AG09309 (cell line): ENCODE measurements around the gene ZNF581.

ENCODE experiments used
- DNase-seq: peaks from one replicate; pipeline ENCODE4 v3.0.0-alpha.2; 2010; ENCODE audit warnings: low read depth
- H3K4me3 ChIP-seq: 2 replicates; pipeline ENCODE4 v1.5.1; 2011; ENCODE audit warnings: mild to moderate bottlenecking, low read depth, low read length, moderate library complexity; ENCODE audit not compliant: control insufficient read depth
- CTCF ChIP-seq: IDR thresholded peaks from 2 replicates; pipeline ENCODE4 v1.5.1; 2011; ENCODE audit warnings: mild to moderate bottlenecking, low read depth, low read length, inconsistent platforms; ENCODE audit not compliant: insufficient read depth, control insufficient read depth; ENCODE audit errors: missing control alignments

ZNF581 gene

DNA sequence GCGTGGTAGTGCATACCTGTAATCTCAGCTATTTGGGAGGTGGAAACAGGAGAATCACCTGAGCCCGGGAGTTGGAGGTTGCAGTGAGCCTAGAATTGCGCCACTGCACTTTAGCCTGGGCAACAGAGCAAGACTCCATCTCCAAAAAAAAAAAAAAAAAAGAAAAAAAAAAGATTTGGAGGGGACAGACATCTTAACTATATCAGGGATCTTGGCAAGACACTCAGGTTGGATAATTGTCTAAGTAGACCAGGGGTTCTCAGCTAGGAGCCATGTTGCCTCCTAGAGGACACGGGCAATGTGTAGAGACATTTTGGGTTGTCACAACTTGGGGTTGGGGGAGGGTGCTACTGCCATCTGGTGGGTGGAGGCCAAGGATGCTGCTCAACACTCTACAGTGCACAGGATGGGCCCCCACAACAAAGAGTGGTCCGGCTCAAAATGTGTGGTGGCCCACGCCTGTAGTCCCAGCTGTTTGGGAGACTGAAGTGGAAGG, 4.5 kb upstream of the ZNF581 start:
- no peak for DNase-seq
- TF ChIP-seq CTCF: peak; percentile 50
- no peak overlapping the region for H3K4me3 ChIP-seq

DNA sequence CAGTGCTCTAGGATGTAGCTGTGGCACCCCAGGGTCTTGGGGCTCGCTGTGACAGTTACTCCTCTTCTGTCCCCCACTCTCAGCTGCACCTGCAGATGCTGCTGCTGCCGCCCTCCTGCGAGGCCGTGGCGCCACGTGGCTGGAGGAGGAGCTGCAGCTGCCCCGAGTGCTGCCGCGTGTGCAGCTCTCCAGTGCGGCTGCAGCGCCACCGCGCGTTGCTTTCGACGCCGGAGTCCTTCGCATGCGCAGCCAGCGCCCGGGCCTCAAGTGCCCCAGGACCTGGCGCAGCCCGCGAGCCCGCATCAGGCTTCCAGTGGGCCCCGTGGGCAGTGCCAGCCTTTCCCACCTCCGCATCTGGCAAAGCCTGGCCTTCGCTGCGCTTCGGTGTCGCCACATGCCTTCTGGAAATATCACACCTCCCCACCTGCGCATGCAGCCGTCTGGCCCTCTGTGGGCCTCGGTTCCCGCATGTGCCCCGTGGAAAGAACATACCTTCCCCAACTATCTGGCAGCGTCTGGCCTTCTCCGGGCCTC, 3.3 kb upstream of the ZNF581 start:
- DNase-seq: no peak
- TF ChIP-seq CTCF: peak; percentile 57
- peak overlapping the region; percentile 73 for H3K4me3 ChIP-seq

DNA sequence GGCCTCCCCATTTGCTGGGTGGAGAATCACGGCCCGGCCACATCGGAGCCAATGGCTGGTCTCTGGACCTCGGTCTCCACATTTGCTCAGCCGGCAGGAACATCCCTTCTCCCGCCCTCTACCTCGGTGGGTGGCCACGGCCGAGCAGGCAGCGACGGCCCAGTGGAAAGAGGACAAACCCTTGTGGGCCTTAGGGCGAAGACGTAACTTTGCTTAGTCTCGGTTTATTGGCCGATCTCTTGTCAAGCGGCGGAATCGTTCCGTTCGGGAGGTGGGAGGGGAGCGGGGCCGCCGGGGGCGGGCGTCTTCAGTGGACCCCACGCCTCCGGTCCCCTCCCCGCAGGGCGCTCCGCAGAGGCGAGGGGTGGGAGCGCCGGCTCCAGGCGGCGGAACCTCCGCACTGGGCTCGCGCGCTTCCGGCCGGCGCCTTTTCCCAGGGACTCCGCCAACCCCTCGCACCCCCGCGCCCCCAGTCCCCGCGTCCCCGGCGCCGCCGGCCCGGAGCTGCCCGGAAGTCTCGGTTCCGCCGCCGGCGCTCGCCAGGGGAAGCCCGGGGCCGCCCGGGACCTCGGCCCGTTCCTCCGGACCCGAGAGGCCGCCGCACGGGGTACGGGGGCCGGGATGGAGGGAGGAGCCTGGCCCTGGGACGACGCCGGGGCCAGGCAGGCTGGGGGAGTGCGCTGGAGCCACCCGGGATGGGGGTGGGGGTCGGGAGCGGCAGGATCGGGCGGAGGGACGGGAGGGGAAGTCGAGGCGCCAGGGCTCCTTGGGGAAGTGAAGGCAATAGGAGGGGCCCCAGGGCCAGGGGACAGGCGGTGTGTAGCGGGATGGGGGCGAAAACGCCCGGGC, 2.6 kb upstream of the ZNF581 start, which contains the start of gene ZNF580:
TSS of gene ZNF580 (plus strand) at position 426 of the 849 bp plus-strand sequence. CDS start 1,507 bp downstream, outside the sequence.
- peak within 1 kb of the TSS; percentile 73 for H3K4me3 ChIP-seq
- no peak for TF ChIP-seq CTCF
- no peak for DNase-seq

GRCh38 chr19:55641426-55642152, 1.9 kb upstream of the ZNF581 start:
- TF ChIP-seq CTCF: no peak
- H3K4me3 ChIP-seq: peak overlapping the region; percentile 73
- no peak for DNase-seq

DNA sequence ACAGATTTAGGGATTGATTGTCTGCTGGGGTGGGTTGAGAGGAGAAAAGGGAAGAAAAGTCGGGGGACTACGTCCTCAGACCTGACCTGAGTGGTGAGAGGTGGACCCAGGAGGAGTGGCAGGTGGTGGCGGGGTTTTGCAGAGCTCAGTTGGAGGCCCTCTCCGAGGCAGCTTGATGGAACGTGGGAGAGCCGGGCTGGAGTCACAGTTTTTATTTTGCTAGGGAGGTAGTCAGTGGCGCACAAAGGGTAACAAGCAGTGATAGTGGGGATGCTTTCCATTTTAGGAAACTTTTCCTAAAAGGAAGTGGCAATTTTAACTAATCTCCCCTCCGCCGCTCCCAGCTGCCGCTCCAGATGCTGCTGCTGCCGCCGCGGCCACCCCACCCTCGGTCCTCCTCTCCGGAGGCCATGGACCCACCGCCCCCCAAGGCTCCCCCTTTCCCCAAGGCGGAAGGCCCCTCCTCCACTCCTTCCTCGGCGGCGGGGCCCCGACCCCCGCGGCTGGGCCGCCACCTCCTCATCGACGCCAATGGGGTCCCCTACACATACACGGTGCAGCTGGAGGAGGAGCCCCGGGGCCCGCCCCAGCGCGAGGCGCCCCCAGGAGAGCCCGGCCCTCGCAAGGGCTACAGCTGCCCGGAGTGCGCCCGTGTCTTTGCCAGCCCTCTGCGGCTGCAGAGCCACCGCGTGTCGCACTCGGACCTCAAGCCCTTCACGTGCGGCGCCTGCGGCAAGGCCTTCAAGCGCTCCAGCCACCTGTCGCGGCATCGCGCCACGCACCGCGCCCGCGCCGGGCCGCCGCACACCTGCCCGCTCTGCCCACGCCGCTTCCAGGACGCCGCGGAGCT, 1.1 kb upstream of the ZNF581 start:
- DNase-seq: no peak
- peak overlapping the region; percentile 78 for H3K4me3 ChIP-seq
- no peak for TF ChIP-seq CTCF

GRCh38 chr19:55643887-55644176, 383 bp downstream of the ZNF581 start:
- peak overlapping the region; percentile 78 for H3K4me3 ChIP-seq
- DNase-seq: no peak
- TF ChIP-seq CTCF: no peak
